GM23338 (cell line): Measurements from ENCODE around the gene SOS1. TPM values are rescaled to one million over a fixed set of nuclear protein-coding genes. Genes with fewer than 3 reads are reported as not detected.

Experiments
- ATAC-seq: fragments of 200-7000 bp; cut with Tn5 transposase; 3 replicates; pipeline ENCODE4 v1.9.1; 2020
- DNase-seq: peaks from one replicate; pipeline ENCODE4 v3.0.0-alpha.2; 2015; ENCODE audit warnings: low spot score
- H2AFZ ChIP-seq: fragments of 200-600 bp; sonication (generic); 2 replicates; pipeline ENCODE4 v1.8.0; 2016; ENCODE audit warnings: antibody characterized with exemption, mild to moderate bottlenecking, moderate library complexity
- H3F3A ChIP-seq: fragments of 200-600 bp; sonication (generic); replicated peaks from 2 replicates; pipeline ENCODE4 v1.8.0; 2017; ENCODE audit warnings: antibody characterized with exemption, mixed run types, low read depth
- H3K27ac ChIP-seq: fragments of 200-600 bp; sonication (generic); 2 replicates; pipeline ENCODE4 v1.6.1; 2016; ENCODE audit warnings: low read depth
- H3K27me3 ChIP-seq: fragments of 200-600 bp; sonication (generic); 2 replicates; pipeline ENCODE4 v1.8.0; 2016; ENCODE audit warnings: mild to moderate bottlenecking, mixed run types, moderate library complexity; ENCODE audit not compliant: insufficient read depth
- H3K36me3 ChIP-seq: fragments of 200-600 bp; sonication (generic); 2 replicates; pipeline ENCODE4 v1.8.0; 2016; ENCODE audit warnings: mild to moderate bottlenecking; ENCODE audit not compliant: insufficient read depth
- H3K4me1 ChIP-seq: fragments of 200-600 bp; sonication (generic); 2 replicates; pipeline ENCODE4 v1.8.0; 2016; ENCODE audit warnings: mild to moderate bottlenecking, moderate library complexity; ENCODE audit not compliant: insufficient read depth
- H3K4me2 ChIP-seq: fragments of 200-600 bp; sonication (generic); 2 replicates; pipeline ENCODE4 v1.7.1; 2017; ENCODE audit warnings: mixed run types
- H3K4me3 ChIP-seq: fragments of 200-600 bp; sonication (generic); 2 replicates; pipeline ENCODE4 v1.6.1; 2016; ENCODE audit warnings: mixed run types
- H3K79me2 ChIP-seq: fragments of 200-600 bp; sonication (generic); replicated peaks from 2 replicates; pipeline ENCODE4 v1.8.0; 2017; ENCODE audit warnings: mild to moderate bottlenecking; ENCODE audit not compliant: insufficient read depth
- H3K9me2 ChIP-seq: fragments of 200-600 bp; sonication (generic); 2 replicates; pipeline ENCODE4 v1.8.0; 2017; ENCODE audit not compliant: insufficient read depth
- H4K20me1 ChIP-seq: fragments of 200-600 bp; sonication (generic); replicated peaks from 2 replicates; pipeline ENCODE4 v1.8.0; 2017; ENCODE audit warnings: mild to moderate bottlenecking; ENCODE audit not compliant: insufficient read depth
- H3K27ac Mint-ChIP-seq: 2 replicates; pipeline ENCODE4 v1.8.0; 2020; ENCODE audit warnings: inconsistent platforms, mild to moderate bottlenecking, moderate library complexity, mixed read lengths
- H3K27me3 Mint-ChIP-seq: 3 replicates; pipeline ENCODE4 v1.8.0; 2022; ENCODE audit warnings: low read depth, mild to moderate bottlenecking, moderate library complexity, mixed read lengths, inconsistent platforms; ENCODE audit not compliant: insufficient read depth, poor library complexity
- H3K36me3 Mint-ChIP-seq: 3 replicates; pipeline ENCODE4 v1.8.0; 2021; ENCODE audit warnings: low read depth, mild to moderate bottlenecking, inconsistent platforms, moderate library complexity, mixed read lengths
- H3K4me1 Mint-ChIP-seq: 3 replicates; pipeline ENCODE4 v1.8.0; 2020; ENCODE audit warnings: mild to moderate bottlenecking, inconsistent platforms, mixed read lengths
- H3K4me3 Mint-ChIP-seq: 3 replicates; pipeline ENCODE4 v1.8.0; 2021; ENCODE audit warnings: moderate library complexity, mild to moderate bottlenecking, inconsistent platforms, mixed read lengths
- H3K9me3 Mint-ChIP-seq: 3 replicates; pipeline ENCODE4 v1.8.0; 2020; ENCODE audit warnings: moderate library complexity, mild to moderate bottlenecking, inconsistent platforms, mixed read lengths
- CREB1 ChIP-seq: fragments of 250-450 bp; sonication (Bioruptor Pico); IDR thresholded peaks from 2 replicates; pipeline ENCODE4 v1.5.0; 2020; ENCODE audit warnings: low read depth, mild to moderate bottlenecking, moderate library complexity
- EZH2 ChIP-seq: fragments of 200-600 bp; sonication (generic); IDR thresholded peaks from one replicate; pipeline ENCODE4 v1.8.0; 2017; ENCODE audit warnings: antibody characterized with exemption, mild to moderate bottlenecking, low read depth; ENCODE audit not compliant: unreplicated experiment
- EZH2phosphoT487 ChIP-seq: fragments of 200-600 bp; sonication (generic); IDR thresholded peaks from one replicate; pipeline ENCODE4 v1.8.1; 2018; ENCODE audit warnings: antibody characterized with exemption; ENCODE audit not compliant: unreplicated experiment
- JUNB ChIP-seq: IDR thresholded peaks from one replicate; pipeline ENCODE4 v1.6.1; 2016; ENCODE audit warnings: antibody characterized with exemption; ENCODE audit not compliant: unreplicated experiment
- NANOG ChIP-seq: IDR thresholded peaks from 2 replicates; pipeline ENCODE4 v1.6.1; 2016; ENCODE audit warnings: antibody characterized with exemption, borderline replicate concordance
- POLR2AphosphoS5 ChIP-seq: IDR thresholded peaks from 2 replicates; pipeline ENCODE4 v1.6.1; 2016; ENCODE audit warnings: antibody characterized with exemption, low read depth
- STAT1 ChIP-seq: IDR thresholded peaks from one replicate; pipeline ENCODE4 v1.6.1; 2016; ENCODE audit warnings: antibody characterized with exemption; ENCODE audit not compliant: unreplicated experiment
- ZNF114 ChIP-seq: fragments of 250-450 bp; sonication (Bioruptor Pico); IDR thresholded peaks from 2 replicates; pipeline ENCODE4 v1.5.0; 2020; ENCODE audit warnings: mild to moderate bottlenecking, moderate library complexity
- ZNF331 ChIP-seq: fragments of 250-450 bp; sonication (Bioruptor Pico); IDR thresholded peaks from 2 replicates; pipeline ENCODE4 v1.5.0; 2020; ENCODE audit warnings: low read depth, mild to moderate bottlenecking, moderate library complexity
- polyA plus RNA-seq: library from polyadenylated mRNA; unstranded; fragments of >200 nt; fragmentation: Nextera tagmentation; extraction: Ambion mirVana; gene quantifications from 2 replicates; pipeline ENCODE4 v1.2.1, GENCODE V29; 2016
- total RNA-seq: library from RNA; depleted of rRNA; stranded (reverse); fragments of >200 nt; shearing (Covaris generic); gene quantifications from 2 replicates; pipeline ENCODE4 v1.2.3, GENCODE V29; 2014
- TF ChIP-seq, protein P1 (sequence below): IDR thresholded peaks from one replicate; pipeline ENCODE4 v1.6.1; 2018; ENCODE audit warnings: antibody characterized with exemption; ENCODE audit not compliant: unreplicated experiment
- TF ChIP-seq, protein P2 (sequence below): fragments of 250-450 bp; sonication (Bioruptor Pico); IDR thresholded peaks from 2 replicates; pipeline ENCODE4 v1.5.0; 2020; ENCODE audit warnings: mild to moderate bottlenecking, moderate library complexity
- TF ChIP-seq, protein P3 (sequence below), 2 experiments: fragments of 200-600 bp in 1 of 2; sonication (generic) in 1 of 2; conservative IDR thresholded peaks; 2 replicates each; pipeline versions ENCODE4 v1.5.1 to v1.6.1; 2016 to 2017; ENCODE audit warnings: antibody characterized with exemption in 2 of 2, low read depth in 2 of 2, mild to moderate bottlenecking in 2 of 2, moderate library complexity in 1 of 2
- TF ChIP-seq, protein P4 (sequence below): IDR thresholded peaks from 2 replicates; pipeline ENCODE4 v1.6.1; 2016; ENCODE audit warnings: antibody characterized with exemption

SOS1 gene
- total and polyA plus RNA-seq, 2 experiments from 2014 or later: 13.4 to 21.9 TPM

DNA sequence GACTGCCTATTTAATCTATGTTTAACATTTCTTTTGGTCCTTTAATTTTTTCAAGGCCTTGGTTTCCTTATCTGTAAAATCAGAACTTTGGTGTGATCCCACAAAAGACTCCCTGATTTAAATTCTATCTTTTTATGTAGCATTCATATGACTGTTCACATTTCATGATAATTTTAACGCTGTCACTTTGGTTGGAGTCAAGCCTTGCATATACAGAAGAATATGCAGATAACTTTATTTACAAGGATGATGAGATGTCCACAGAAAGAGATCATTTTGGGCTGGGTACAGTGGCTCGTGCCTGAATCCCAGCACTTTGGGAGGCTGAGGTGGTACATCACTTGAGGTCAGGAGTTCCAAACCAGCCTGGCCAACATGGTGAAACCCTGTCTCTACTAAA, 38.4 kb upstream of the SOS1 start:
- H3K4me1 Mint-ChIP-seq: peaks cover 3% of the 10 kb centered on the region; the same call in 2 of the 3 replicates

More for the DNA sequence above, 38.4 kb upstream of the SOS1 start:
- ATAC-seq (no peak), DNase-seq (no peak)
- H2AFZ ChIP-seq: no peak overlapping the region
- H3K9me2 ChIP-seq: no peaks in the 10 kb centered on the region
- no peaks in the 10 kb centered on the region for H3F3A ChIP-seq
- TF ChIP-seq STAT1 (no peak), CREB1 (CRISPR knock-in tag) (no peak), JUNB (no peak), POLR2AphosphoS5 (no peak), ZNF331 (CRISPR knock-in tag) (no peak), EZH2phosphoT487 (no peak), ZNF114 (CRISPR knock-in tag) (no peak), EZH2 (no peak), NANOG (no peak)
- TF ChIP-seq, protein P1, sequence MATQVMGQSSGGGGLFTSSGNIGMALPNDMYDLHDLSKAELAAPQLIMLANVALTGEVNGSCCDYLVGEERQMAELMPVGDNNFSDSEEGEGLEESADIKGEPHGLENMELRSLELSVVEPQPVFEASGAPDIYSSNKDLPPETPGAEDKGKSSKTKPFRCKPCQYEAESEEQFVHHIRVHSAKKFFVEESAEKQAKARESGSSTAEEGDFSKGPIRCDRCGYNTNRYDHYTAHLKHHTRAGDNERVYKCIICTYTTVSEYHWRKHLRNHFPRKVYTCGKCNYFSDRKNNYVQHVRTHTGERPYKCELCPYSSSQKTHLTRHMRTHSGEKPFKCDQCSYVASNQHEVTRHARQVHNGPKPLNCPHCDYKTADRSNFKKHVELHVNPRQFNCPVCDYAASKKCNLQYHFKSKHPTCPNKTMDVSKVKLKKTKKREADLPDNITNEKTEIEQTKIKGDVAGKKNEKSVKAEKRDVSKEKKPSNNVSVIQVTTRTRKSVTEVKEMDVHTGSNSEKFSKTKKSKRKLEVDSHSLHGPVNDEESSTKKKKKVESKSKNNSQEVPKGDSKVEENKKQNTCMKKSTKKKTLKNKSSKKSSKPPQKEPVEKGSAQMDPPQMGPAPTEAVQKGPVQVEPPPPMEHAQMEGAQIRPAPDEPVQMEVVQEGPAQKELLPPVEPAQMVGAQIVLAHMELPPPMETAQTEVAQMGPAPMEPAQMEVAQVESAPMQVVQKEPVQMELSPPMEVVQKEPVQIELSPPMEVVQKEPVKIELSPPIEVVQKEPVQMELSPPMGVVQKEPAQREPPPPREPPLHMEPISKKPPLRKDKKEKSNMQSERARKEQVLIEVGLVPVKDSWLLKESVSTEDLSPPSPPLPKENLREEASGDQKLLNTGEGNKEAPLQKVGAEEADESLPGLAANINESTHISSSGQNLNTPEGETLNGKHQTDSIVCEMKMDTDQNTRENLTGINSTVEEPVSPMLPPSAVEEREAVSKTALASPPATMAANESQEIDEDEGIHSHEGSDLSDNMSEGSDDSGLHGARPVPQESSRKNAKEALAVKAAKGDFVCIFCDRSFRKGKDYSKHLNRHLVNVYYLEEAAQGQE: no peak
- TF ChIP-seq, protein P2, sequence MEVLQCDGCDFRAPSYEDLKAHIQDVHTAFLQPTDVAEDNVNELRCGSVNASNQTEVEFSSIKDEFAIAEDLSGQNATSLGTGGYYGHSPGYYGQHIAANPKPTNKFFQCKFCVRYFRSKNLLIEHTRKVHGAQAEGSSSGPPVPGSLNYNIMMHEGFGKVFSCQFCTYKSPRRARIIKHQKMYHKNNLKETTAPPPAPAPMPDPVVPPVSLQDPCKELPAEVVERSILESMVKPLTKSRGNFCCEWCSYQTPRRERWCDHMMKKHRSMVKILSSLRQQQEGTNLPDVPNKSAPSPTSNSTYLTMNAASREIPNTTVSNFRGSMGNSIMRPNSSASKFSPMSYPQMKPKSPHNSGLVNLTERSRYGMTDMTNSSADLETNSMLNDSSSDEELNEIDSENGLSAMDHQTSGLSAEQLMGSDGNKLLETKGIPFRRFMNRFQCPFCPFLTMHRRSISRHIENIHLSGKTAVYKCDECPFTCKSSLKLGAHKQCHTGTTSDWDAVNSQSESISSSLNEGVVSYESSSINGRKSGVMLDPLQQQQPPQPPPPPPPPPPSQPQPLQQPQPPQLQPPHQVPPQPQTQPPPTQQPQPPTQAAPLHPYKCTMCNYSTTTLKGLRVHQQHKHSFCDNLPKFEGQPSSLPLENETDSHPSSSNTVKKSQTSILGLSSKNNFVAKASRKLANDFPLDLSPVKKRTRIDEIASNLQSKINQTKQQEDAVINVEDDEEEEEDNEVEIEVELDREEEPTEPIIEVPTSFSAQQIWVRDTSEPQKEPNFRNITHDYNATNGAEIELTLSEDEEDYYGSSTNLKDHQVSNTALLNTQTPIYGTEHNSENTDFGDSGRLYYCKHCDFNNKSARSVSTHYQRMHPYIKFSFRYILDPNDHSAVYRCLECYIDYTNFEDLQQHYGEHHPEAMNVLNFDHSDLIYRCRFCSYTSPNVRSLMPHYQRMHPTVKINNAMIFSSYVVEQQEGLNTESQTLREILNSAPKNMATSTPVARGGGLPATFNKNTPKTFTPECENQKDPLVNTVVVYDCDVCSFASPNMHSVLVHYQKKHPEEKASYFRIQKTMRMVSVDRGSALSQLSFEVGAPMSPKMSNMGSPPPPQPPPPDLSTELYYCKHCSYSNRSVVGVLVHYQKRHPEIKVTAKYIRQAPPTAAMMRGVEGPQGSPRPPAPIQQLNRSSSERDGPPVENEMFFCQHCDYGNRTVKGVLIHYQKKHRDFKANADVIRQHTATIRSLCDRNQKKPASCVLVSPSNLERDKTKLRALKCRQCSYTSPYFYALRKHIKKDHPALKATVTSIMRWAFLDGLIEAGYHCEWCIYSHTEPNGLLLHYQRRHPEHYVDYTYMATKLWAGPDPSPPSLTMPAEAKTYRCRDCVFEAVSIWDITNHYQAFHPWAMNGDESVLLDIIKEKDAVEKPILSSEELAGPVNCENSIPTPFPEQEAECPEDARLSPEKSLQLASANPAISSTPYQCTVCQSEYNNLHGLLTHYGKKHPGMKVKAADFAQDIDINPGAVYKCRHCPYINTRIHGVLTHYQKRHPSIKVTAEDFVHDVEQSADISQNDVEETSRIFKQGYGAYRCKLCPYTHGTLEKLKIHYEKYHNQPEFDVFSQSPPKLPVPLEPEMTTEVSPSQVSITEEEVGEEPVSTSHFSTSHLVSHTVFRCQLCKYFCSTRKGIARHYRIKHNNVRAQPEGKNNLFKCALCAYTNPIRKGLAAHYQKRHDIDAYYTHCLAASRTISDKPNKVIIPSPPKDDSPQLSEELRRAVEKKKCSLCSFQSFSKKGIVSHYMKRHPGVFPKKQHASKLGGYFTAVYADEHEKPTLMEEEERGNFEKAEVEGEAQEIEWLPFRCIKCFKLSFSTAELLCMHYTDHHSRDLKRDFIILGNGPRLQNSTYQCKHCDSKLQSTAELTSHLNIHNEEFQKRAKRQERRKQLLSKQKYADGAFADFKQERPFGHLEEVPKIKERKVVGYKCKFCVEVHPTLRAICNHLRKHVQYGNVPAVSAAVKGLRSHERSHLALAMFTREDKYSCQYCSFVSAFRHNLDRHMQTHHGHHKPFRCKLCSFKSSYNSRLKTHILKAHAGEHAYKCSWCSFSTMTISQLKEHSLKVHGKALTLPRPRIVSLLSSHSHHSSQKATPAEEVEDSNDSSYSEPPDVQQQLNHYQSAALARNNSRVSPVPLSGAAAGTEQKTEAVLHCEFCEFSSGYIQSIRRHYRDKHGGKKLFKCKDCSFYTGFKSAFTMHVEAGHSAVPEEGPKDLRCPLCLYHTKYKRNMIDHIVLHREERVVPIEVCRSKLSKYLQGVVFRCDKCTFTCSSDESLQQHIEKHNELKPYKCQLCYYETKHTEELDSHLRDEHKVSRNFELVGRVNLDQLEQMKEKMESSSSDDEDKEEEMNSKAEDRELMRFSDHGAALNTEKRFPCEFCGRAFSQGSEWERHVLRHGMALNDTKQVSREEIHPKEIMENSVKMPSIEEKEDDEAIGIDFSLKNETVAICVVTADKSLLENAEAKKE (CRISPR knock-in tag): no peak
- TF ChIP-seq, protein P3, sequence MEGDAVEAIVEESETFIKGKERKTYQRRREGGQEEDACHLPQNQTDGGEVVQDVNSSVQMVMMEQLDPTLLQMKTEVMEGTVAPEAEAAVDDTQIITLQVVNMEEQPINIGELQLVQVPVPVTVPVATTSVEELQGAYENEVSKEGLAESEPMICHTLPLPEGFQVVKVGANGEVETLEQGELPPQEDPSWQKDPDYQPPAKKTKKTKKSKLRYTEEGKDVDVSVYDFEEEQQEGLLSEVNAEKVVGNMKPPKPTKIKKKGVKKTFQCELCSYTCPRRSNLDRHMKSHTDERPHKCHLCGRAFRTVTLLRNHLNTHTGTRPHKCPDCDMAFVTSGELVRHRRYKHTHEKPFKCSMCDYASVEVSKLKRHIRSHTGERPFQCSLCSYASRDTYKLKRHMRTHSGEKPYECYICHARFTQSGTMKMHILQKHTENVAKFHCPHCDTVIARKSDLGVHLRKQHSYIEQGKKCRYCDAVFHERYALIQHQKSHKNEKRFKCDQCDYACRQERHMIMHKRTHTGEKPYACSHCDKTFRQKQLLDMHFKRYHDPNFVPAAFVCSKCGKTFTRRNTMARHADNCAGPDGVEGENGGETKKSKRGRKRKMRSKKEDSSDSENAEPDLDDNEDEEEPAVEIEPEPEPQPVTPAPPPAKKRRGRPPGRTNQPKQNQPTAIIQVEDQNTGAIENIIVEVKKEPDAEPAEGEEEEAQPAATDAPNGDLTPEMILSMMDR (conservative IDR thresholded peaks at IDR 0.05; ENCODE audit: low read depth in 2 of 2): no peak
- TF ChIP-seq, protein P4, sequence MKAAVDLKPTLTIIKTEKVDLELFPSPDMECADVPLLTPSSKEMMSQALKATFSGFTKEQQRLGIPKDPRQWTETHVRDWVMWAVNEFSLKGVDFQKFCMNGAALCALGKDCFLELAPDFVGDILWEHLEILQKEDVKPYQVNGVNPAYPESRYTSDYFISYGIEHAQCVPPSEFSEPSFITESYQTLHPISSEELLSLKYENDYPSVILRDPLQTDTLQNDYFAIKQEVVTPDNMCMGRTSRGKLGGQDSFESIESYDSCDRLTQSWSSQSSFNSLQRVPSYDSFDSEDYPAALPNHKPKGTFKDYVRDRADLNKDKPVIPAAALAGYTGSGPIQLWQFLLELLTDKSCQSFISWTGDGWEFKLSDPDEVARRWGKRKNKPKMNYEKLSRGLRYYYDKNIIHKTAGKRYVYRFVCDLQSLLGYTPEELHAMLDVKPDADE: no peak
- no peaks in the 10 kb centered on the region for H4K20me1 ChIP-seq
- Mint-ChIP-seq H3K4me3 (no peak overlapping the region), H3K27me3 (peaks cover 2% of the 10 kb centered on the region), H3K9me3 (no peaks in the 10 kb centered on the region), H3K36me3 (no peaks in the 10 kb centered on the region), H3K27ac (no peak overlapping the region)
- H3K27ac ChIP-seq: no peak overlapping the region
- H3K79me2 ChIP-seq: no peaks in the 10 kb centered on the region
- no peaks in the 10 kb centered on the region for H3K27me3 ChIP-seq
- H3K4me3 ChIP-seq: no peak overlapping the region
- H3K4me2 ChIP-seq: no peak overlapping the region
- H3K36me3 ChIP-seq: no peaks in the 10 kb centered on the region
- peaks cover 4% of the 10 kb centered on the region for H3K4me1 ChIP-seq
